Peyer's patch (tissue), 4 donors: Measurements from ENCODE around the gene F8. TPM values are rescaled to one million over a fixed set of nuclear protein-coding genes. Genes with fewer than 3 reads are reported as not detected.
"Not testable (repeated sequence)": the region's sequence is repeated elsewhere in the genome, so short reads cannot be mapped to it uniquely, and the experiment has no call there.

Source experiments
- DNase-seq, 3 donors: peaks; one replicate each; pipeline ENCODE4 v3.0.0-alpha.2; 2017 to 2019
- H3K27ac ChIP-seq, 4 donors: fragments of 200-600 bp; sonication (generic); one replicate each; pipeline ENCODE4 v1.5.1; 2016 to 2019
- H3K27me3 ChIP-seq, 2 donors: fragments of 200-600 bp; sonication (generic); one replicate each; pipeline ENCODE4 v1.5.1; 2019
- H3K36me3 ChIP-seq, 3 donors: fragments of 200-600 bp; sonication (generic); one replicate each; pipeline ENCODE4 v1.5.1; 2016 to 2019
- H3K4me1 ChIP-seq, 4 donors: fragments of 200-600 bp; sonication (generic); one replicate each; pipeline ENCODE4 v1.5.1; 2016 to 2019
- H3K4me3 ChIP-seq, 4 donors: fragments of 200-600 bp; sonication (generic); 1 replicate in 3 of 4; 2 replicates in 1 of 4; pipeline ENCODE4 v1.5.1; 2016 to 2019; ENCODE audit warnings: mild to moderate bottlenecking in 1 of 4
- H3K9me3 ChIP-seq, 4 donors: fragments of 200-600 bp; sonication (generic); one replicate each; pipeline ENCODE4 v1.5.1; 2016 to 2019; ENCODE audit warnings: mild to moderate bottlenecking in 1 of 4
- POLR2A ChIP-seq, 2 donors: fragments of 450-650 bp; IDR thresholded peaks; one replicate each; pipeline ENCODE4 v1.5.1; 2017; ENCODE audit warnings: antibody characterized with exemption in 2 of 2, mild to moderate bottlenecking in 2 of 2, moderate library complexity in 2 of 2
- total RNA-seq, 4 donors: library from RNA; depleted of rRNA; stranded (reverse); fragments of >200 nt; gene quantifications; one replicate each; pipeline ENCODE4 v1.1.0, GENCODE V29; 2016
- TF ChIP-seq, protein P1 (sequence below), 6 experiments: fragments of 450-650 bp in 4 of 6; fragments of 200-600 bp in 2 of 6; sonication (generic) in 1 of 6; IDR thresholded peaks; one replicate each; pipeline ENCODE4 v1.5.1; 2017 to 2019; ENCODE audit warnings: antibody characterized with exemption in 6 of 6, mild to moderate bottlenecking in 3 of 6, moderate library complexity in 1 of 6

Gene F8
- total RNA-seq, 4 donors from 2014 or later: 1.5 to 19.8 (median 4.6) TPM

DNA sequence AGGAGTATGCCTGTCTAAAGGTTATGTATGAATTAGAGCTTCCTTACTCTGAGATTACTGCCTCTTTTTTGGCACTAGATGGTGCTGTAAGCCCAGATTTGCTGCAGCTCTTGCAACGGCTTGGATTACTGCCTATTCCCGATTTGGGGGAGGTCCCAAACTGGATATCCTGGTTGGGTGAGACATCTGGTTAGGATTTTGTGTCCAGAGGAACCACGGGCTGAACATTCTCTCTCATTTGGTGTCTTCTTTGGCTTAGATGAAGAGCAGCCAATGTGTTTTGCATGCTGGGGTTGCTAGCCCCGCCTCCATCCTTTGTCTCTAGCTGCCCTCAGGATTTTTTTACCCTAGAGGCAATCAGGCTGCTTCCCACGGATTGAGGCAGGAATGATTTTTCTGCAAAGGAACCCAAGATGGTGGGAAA, 104.5 kb downstream of the F8 start:
- Histone ChIP-seq H3K36me3 (no peaks in the 10 kb centered on the region), H3K27ac (no peak overlapping the region), H3K4me3 (peak overlapping the region in 1 of 4 donors; percentile 28), H3K4me1 (no peaks in the 10 kb centered on the region), H3K9me3 (no peaks in the 10 kb centered on the region), H3K27me3 (no peaks in the 10 kb centered on the region)
- no peak for TF ChIP-seq POLR2A (IDR thresholded peaks at IDR 0.05)
- TF ChIP-seq, protein P1, sequence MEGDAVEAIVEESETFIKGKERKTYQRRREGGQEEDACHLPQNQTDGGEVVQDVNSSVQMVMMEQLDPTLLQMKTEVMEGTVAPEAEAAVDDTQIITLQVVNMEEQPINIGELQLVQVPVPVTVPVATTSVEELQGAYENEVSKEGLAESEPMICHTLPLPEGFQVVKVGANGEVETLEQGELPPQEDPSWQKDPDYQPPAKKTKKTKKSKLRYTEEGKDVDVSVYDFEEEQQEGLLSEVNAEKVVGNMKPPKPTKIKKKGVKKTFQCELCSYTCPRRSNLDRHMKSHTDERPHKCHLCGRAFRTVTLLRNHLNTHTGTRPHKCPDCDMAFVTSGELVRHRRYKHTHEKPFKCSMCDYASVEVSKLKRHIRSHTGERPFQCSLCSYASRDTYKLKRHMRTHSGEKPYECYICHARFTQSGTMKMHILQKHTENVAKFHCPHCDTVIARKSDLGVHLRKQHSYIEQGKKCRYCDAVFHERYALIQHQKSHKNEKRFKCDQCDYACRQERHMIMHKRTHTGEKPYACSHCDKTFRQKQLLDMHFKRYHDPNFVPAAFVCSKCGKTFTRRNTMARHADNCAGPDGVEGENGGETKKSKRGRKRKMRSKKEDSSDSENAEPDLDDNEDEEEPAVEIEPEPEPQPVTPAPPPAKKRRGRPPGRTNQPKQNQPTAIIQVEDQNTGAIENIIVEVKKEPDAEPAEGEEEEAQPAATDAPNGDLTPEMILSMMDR (IDR thresholded peaks at IDR 0.05): peak in 4 of 6 experiments; percentile 49 to 74 (median 60)
- DNase-seq: peak in 2 of 3 donors; percentile 14 to 54

DNA sequence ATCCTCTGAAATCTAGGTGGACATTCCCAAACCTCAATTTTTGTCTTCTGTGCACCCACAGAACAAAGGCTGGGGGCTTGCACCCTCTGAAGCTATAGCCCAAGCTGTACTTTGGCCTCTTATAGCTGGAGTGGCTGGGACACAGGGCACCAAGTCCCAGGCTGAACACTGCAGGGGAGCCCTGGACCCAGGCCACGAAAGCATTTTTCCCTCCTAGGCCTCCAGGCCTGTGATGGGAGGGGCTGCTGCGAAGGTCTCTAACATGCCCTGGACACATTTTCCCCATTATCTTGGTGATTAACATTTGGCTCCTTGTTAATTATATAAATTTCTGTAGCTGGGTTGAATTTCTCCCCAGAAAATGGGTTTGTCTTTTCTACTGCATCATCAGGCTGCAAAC, 108.5 kb downstream of the F8 start:
- TF ChIP-seq POLR2A (IDR thresholded peaks at IDR 0.05): no peak
- TF ChIP-seq, protein P1 (IDR thresholded peaks at IDR 0.05): no peak
- Histone ChIP-seq H3K27me3 (no peaks in the 10 kb centered on the region), H3K27ac (no peak overlapping the region), H3K4me1 (no peaks in the 10 kb centered on the region), H3K36me3 (no peaks in the 10 kb centered on the region), H3K4me3 (no peak overlapping the region), H3K9me3 (no peaks in the 10 kb centered on the region)
- no peak for DNase-seq

DNA sequence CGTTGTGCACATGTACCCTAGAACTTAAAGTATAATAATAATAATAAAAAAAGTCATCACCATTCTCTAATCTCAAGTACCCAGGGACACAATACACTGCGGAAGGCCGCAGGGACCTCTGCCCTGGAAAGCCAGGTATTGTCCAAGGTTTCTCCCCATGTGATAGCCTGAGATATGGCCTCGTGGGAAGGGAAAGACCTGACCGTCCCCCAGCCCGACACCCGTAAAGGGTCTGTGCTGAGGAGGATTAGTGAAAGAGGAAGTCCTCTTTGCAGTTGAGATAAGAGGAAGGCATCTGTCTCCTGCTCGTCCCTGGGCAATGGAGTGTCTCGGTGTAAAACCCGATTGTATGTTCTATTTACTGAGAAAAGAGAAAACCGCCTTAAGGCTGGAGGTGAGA, 112.0 kb downstream of the F8 start:
- H3K36me3 ChIP-seq, H3K27ac ChIP-seq, H3K9me3 ChIP-seq, H3K4me1 ChIP-seq, H3K4me3 ChIP-seq, H3K27me3 ChIP-seq, DNase-seq: not testable (repeated sequence)

DNA sequence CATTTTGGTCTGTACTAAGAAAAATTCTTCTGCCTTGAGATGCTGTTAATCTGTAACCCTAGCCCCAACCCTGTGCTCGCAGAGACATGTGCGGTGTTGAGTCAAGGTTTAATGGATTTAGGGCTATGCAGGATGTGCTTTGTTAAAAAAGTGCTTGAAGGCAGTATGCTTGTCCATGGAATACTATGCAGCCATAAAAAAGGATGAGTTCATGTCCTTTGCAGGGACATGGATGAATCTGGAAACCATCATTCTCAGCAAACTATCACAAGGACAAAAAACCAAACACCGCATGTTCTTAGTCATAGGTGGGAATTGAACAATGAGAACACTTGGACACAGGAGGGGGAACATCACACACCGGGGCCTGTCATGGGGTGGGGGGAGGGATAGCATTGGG, 112.5 kb downstream of the F8 start:
- DNase-seq, H3K4me1 ChIP-seq, H3K27ac ChIP-seq, H3K36me3 ChIP-seq, H3K27me3 ChIP-seq, H3K9me3 ChIP-seq, H3K4me3 ChIP-seq: not testable (repeated sequence)

DNA sequence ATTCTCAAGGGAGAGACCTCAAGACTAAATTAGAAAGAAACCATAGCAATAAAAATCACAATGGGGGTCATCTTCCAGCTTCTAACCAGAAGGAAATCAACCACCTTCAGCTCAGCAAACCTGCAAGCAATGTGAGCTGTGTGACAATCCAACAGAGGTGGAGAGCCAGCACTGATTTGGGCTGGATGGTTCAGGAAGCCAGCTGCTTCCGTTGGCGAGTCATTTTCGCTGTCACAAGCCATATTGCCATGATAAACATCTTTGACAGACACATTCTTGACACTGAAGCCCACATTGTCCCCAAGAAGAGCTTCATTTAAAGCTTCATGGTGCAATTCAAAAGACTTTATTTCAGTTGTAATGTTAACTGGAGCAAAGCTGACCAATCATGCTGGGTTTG, 113.7 kb downstream of the F8 start:
- no peak for DNase-seq
- no peak overlapping the region for H3K4me3 ChIP-seq
- no peaks in the 10 kb centered on the region for H3K27me3 ChIP-seq
- H3K9me3 ChIP-seq: no peaks in the 10 kb centered on the region
- H3K36me3 ChIP-seq: no peaks in the 10 kb centered on the region
- H3K27ac ChIP-seq: no peak overlapping the region
- no peaks in the 10 kb centered on the region for H3K4me1 ChIP-seq
- TF ChIP-seq POLR2A (IDR thresholded peaks at IDR 0.05): no peak
- TF ChIP-seq, protein P1 (IDR thresholded peaks at IDR 0.05): no peak

DNA sequence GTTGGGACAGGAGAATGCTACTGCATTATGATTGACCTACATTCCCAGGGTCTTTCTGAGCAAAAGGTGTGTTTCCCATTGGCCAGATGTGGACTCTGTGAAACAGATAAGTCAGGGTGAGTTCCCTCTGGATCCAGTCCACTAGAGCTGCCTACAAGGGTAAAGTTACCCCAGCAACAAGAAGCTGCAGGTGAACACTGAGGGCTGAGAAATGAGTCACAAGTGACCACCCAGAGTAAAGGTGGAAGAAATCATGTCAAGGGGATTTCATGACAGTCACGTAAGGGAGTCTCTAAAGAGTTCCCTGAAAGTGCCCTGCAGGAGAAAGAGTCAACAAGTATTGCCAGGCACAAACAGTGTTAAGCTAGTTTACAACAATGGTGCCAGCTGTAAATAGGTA, 120.1 kb downstream of the F8 start:
- Histone ChIP-seq H3K27me3 (no peaks in the 10 kb centered on the region), H3K27ac (no peak overlapping the region), H3K4me1 (no peaks in the 10 kb centered on the region), H3K9me3 (no peaks in the 10 kb centered on the region), H3K4me3 (no peak overlapping the region), H3K36me3 (no peaks in the 10 kb centered on the region)
- DNase-seq: no peak
- no peak for TF ChIP-seq POLR2A (IDR thresholded peaks at IDR 0.05)
- TF ChIP-seq, protein P1 (IDR thresholded peaks at IDR 0.05): no peak

DNA sequence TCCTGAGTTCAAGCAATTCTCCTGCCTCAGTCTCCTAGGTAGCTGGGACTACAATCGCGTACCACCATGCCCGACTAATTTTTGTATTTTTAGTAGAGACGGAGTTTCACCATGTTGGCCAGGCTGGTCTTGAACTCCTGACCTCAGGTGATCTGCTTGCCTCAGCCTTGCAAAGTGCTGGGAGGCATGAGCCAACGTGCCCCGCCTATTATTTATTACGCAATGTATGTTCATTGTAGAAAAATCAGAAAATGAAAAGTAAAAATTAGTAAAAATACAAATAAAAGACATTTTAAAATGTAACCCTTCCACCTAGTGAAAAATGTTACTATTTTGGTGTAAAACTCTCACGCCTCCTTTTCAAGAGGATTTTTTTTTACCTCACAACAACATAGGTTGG, 122.2 kb downstream of the F8 start:
- H3K4me1 ChIP-seq: no peaks in the 10 kb centered on the region
- no peak overlapping the region for H3K4me3 ChIP-seq
- no peak overlapping the region for H3K27ac ChIP-seq
- TF ChIP-seq, protein P1 (IDR thresholded peaks at IDR 0.05): no peak
- TF ChIP-seq POLR2A (IDR thresholded peaks at IDR 0.05): no peak
- H3K27me3 ChIP-seq: no peaks in the 10 kb centered on the region
- H3K9me3 ChIP-seq: no peaks in the 10 kb centered on the region
- H3K36me3 ChIP-seq: no peaks in the 10 kb centered on the region
- DNase-seq: no peak
